K562 (cell line): ENCODE measurements around the gene TPCN1. TPM values are rescaled to one million over a fixed set of nuclear protein-coding genes. Genes with fewer than 3 reads are reported as not detected.

Source experiments
- ATAC-seq: fragments of 200-7000 bp; cut with Tn5 transposase; 3 replicates; pipeline ENCODE4 v1.9.1; 2020; ENCODE audit warnings: moderate library complexity
- BruUV-seq: library from RNA; stranded (reverse); fragments of 400-500 nt; replicated peaks from 2 replicates; lab custom pipeline; 2021; lab: Mats Ljungman, UMichigan
- CTCF ChIA-PET: fragments of 300-600 bp; formaldehyde crosslinking; extraction: SDS; loops from one replicate; lab custom pipeline; 2021; ENCODE audit warnings: low intra/inter-chr PET ratio; lab: Yijun Ruan, JAX
- POLR2A ChIA-PET: fragments of 300-600, 350-650 bp; sonication (Branson Sonifier 250); formaldehyde crosslinking; extraction: SDS; loops from one replicate; lab custom pipeline; 2021; ENCODE audit warnings: antibody characterized with exemption, inconsistent platforms; lab: Yijun Ruan, JAX
- DNase-seq, 4 experiments: peaks; one replicate each; pipeline versions ENCODE4 v3.0.0 to v3.0.0-alpha.2; 2011 to 2018; ENCODE audit warnings: low spot score in 3 of 4, mixed read lengths in 3 of 4; ENCODE audit errors: extremely low read depth in 1 of 4
- FAIRE-seq: peaks from 2 replicates; lab custom pipeline; 2011; peaks lifted over from hg19 to GRCh38; lab: Jason Lieb, UNC
- H2AFZ ChIP-seq: 2 replicates; pipeline ENCODE4 v1.6.0; 2011; ENCODE audit warnings: low read depth, low read length, control low read depth, inconsistent platforms
- H3K27ac ChIP-seq: fragments of 200-600 bp; 3 replicates; pipeline ENCODE4 v1.8.0; 2011; ENCODE audit warnings: low read depth, mild to moderate bottlenecking, control low read depth, inconsistent platforms, low read length, moderate library complexity, mixed read lengths; ENCODE audit errors: extremely low read depth
- H3K27me3 ChIP-seq, 2 experiments: fragments of 300-600 bp in 1 of 2; 2 replicates in 1 of 2; 3 replicates in 1 of 2; pipeline versions ENCODE4 v1.6.0 to v1.8.0; 2011; ENCODE audit warnings: inconsistent platforms in 2 of 2, low read length in 2 of 2, mild to moderate bottlenecking in 1 of 2, mixed read lengths in 1 of 2, moderate library complexity in 1 of 2; ENCODE audit not compliant: control insufficient read depth in 2 of 2, insufficient read depth in 2 of 2
- H3K36me3 ChIP-seq: fragments of 300-600 bp; 3 replicates; pipeline ENCODE4 v1.8.0; 2011; ENCODE audit warnings: mild to moderate bottlenecking, low read length, inconsistent platforms; ENCODE audit not compliant: control insufficient read depth, insufficient read depth
- H3K4me1 ChIP-seq, 2 experiments: fragments of 200-600 bp in 1 of 2; replicated peaks in 1 of 2; 2 replicates in 1 of 2; 3 replicates in 1 of 2; pipeline versions ENCODE4 v1.5.1 to v1.8.0; 2011; ENCODE audit warnings: inconsistent platforms in 2 of 2, low read length in 2 of 2, mild to moderate bottlenecking in 1 of 2, mixed read lengths in 1 of 2, moderate library complexity in 1 of 2; ENCODE audit not compliant: control insufficient read depth in 2 of 2, insufficient read depth in 2 of 2
- H3K4me2 ChIP-seq: 2 replicates; pipeline ENCODE4 v1.6.1; 2011; ENCODE audit warnings: low read length, control low read depth, inconsistent platforms, mixed read lengths; ENCODE audit not compliant: insufficient read depth
- H3K4me3 ChIP-seq: fragments of 200-600 bp; sonication (generic), shearing (Covaris generic); 2 replicates; pipeline ENCODE4 v1.5.1; 2016; ENCODE audit warnings: control low read depth, inconsistent platforms
- H3K79me2 ChIP-seq: fragments of 200-600 bp; 3 replicates; pipeline ENCODE4 v1.8.0; 2011; ENCODE audit warnings: low read length, inconsistent platforms; ENCODE audit not compliant: control insufficient read depth, insufficient read depth
- H3K9ac ChIP-seq, 2 experiments: 2 replicates each; pipeline versions ENCODE4 v1.6.0 to v1.6.1; 2011; ENCODE audit warnings: low read depth in 2 of 2, low read length in 2 of 2, control low read depth in 1 of 2, inconsistent platforms in 1 of 2, mild to moderate bottlenecking in 1 of 2, mixed read lengths in 1 of 2; ENCODE audit not compliant: insufficient read depth in 1 of 2
- H3K9me1 ChIP-seq: one replicate; pipeline ENCODE4 v1.6.0; 2011; ENCODE audit warnings: inconsistent platforms, mild to moderate bottlenecking, low read length, moderate library complexity; ENCODE audit not compliant: control insufficient read depth, insufficient read depth
- H3K9me3 ChIP-seq: replicated peaks from 2 replicates; pipeline ENCODE4 v1.5.1; 2011; ENCODE audit warnings: low read depth, low read length, inconsistent platforms; ENCODE audit not compliant: control insufficient read depth, insufficient read depth
- H4K20me1 ChIP-seq: replicated peaks from 2 replicates; pipeline ENCODE4 v1.6.1; 2011; ENCODE audit warnings: low read length, inconsistent platforms, mixed read lengths; ENCODE audit not compliant: control insufficient read depth, insufficient read depth
- CLOCK ChIP-seq: fragments of 250-450 bp; sonication (Bioruptor Pico); IDR thresholded peaks from 2 replicates; pipeline ENCODE4 v1.4.0; 2020; ENCODE audit warnings: mild to moderate bottlenecking, moderate library complexity, borderline replicate concordance
- FOXP4 ChIP-seq: sonication (generic); formaldehyde crosslinking; IDR thresholded peaks from 2 replicates; pipeline ENCODE4 v1.8.0; 2022; ENCODE audit warnings: mild to moderate bottlenecking, missing genetic modification reagents, borderline replicate concordance
- ILK ChIP-seq: fragments of 450-650 bp; IDR thresholded peaks from 2 replicates; pipeline ENCODE4 v1.6.1; 2016; ENCODE audit warnings: missing genetic modification characterization, low read depth, mild to moderate bottlenecking, missing compliant biosample characterization, moderate library complexity, borderline replicate concordance
- IRF2 ChIP-seq: sonication (generic); formaldehyde crosslinking; IDR thresholded peaks from 2 replicates; pipeline ENCODE4 v1.8.1; 2022; ENCODE audit warnings: mild to moderate bottlenecking, missing genetic modification reagents
- KLF6 ChIP-seq: fragments of 250-450 bp; sonication (Bioruptor Pico); IDR thresholded peaks from 2 replicates; pipeline ENCODE4 v1.4.0; 2020; ENCODE audit warnings: mild to moderate bottlenecking, moderate library complexity, borderline replicate concordance
- LCOR ChIP-seq: sonication (generic); formaldehyde crosslinking; IDR thresholded peaks from 2 replicates; pipeline ENCODE4 v1.8.0; 2022; ENCODE audit warnings: mild to moderate bottlenecking, missing genetic modification reagents
- MCM3 ChIP-seq: fragments of 450-650 bp; IDR thresholded peaks from 2 replicates; pipeline ENCODE4 v1.6.1; 2016
- MITF ChIP-seq: IDR thresholded peaks from 2 replicates; pipeline ENCODE4 v1.6.1; 2014; ENCODE audit warnings: antibody characterized with exemption
- RUNX1 ChIP-seq: sonication (generic); IDR thresholded peaks from 2 replicates; pipeline ENCODE4 v1.6.1; 2016; ENCODE audit warnings: antibody characterized with exemption, low read depth
- STAT6 ChIP-seq: sonication (generic); formaldehyde crosslinking; IDR thresholded peaks from 2 replicates; pipeline ENCODE4 v1.8.1; 2023; ENCODE audit warnings: mild to moderate bottlenecking, missing genetic modification reagents
- ZNF395 ChIP-seq: fragments of 200-800 bp; sonication (Bioruptor generic); IDR thresholded peaks from 2 replicates; pipeline ENCODE4 v1.6.1; 2017; ENCODE audit warnings: missing genetic modification characterization, missing compliant biosample characterization
- WGBS: fragments of 100-300 bp; shearing (Covaris generic); methylation state at CpG from one replicate; pipeline ENCODE4 v1.1.6; 2016; ENCODE audit warnings: low coverage, mixed read lengths; ENCODE audit not compliant: insufficient coverage; ENCODE audit errors: missing lambda C conversion rate; 5-methylcytosine and 5-hydroxymethylcytosine counted together
- in situ Hi-C: fragments of 300-500 bp; cut with MboI; formaldehyde crosslinking; loops from 4 replicates; pipeline ENCODE4 v1.15.0; 2018; ENCODE audit warnings: inconsistent platforms, mixed read lengths
- intact Hi-C: fragments of 100-400 bp; cut with micrococcal nuclease; formaldehyde crosslinking; loops from 2 replicates; pipeline ENCODE4 v1.14.2; 2022
- polyA plus RNA-seq, 8 experiments: library from polyadenylated mRNA; depleted of rRNA in 4 of 8; stranded (reverse) in 5 of 8; unstranded in 3 of 8; fragments of >200 nt; fragmentation: Nextera tagmentation in 2 of 8; fragmentation: Illumina TruSeq in 1 of 8; extraction: Ambion mirVana in 2 of 8; extraction: Trizol in 1 of 8; gene quantifications; 2 replicates each; pipeline versions ENCODE4 v1.2.1 to v1.2.3, GENCODE V29; 2011 to 2014; ENCODE audit warnings: inconsistent platforms in 1 of 8, missing spikeins in 1 of 8
- total RNA-seq, 7 experiments: library from RNA; depleted of rRNA in 6 of 7; stranded (reverse); fragments of >200 nt in 6 of 7; fragmentation: Illumina TruSeq in 2 of 7; extraction: Trizol in 2 of 7; gene quantifications; 2 replicates each; pipeline versions ENCODE4 v1.2.1 to v1.2.3, GENCODE V29; 2011 to 2021; ENCODE audit warnings: low replicate concordance in 1 of 7

Gene TPCN1
- total and polyA plus RNA-seq, 9 of the 15 experiments (the other 6 are each of a cell fraction or from before 2014, with no cell fraction given): 0.80 to 23.8 (median 7.4) TPM

- ATAC-seq (no peak), DNase-seq (peak in 1 of 4 experiments; percentile 10), FAIRE-seq (no peak)
- Histone ChIP-seq H3K36me3 (peaks cover 24% of the 10 kb centered on the region; the same call in 1 of the 3 replicates), H3K4me2 (no peak overlapping the region), H3K9me3 (no peaks in the 10 kb centered on the region), H4K20me1 (peaks cover 4% of the 10 kb centered on the region; the same call in 1 of the 2 replicates), H3K27ac (no peak overlapping the region), H3K4me1 (peaks cover 7 to 26% of the 10 kb centered on the region in 2 experiments), H3K9ac (peak overlapping the region in 1 of 2 experiments; percentile 47; a peak in 1 of 4 replicates), H3K27me3 (no peaks in the 10 kb centered on the region), H2AFZ (no peak overlapping the region), H3K4me3 (no peak overlapping the region), H3K79me2 (no peaks in the 10 kb centered on the region), H3K9me1 (no peaks in the 10 kb centered on the region)
- intact Hi-C loops (loop anchor here (5.0 kb wide), 2 partner anchors 42 to 92 kb away; no protein-coding TSS in a partner anchor), in situ Hi-C loops (loop anchor here (5.0 to 25.0 kb wide), 3 partner anchors 87 to 449 kb away; partner anchors contain the start of genes SDS and SDSL)
- no TSS peak for BruUV-seq
- POLR2A ChIA-PET: interaction anchor here (0.8 to 1.7 kb wide), 3 partner anchors 17 to 36 kb away, joined by 3 to 5 read pairs (median 4); partner anchors contain the start of gene TPCN1
- 79% methylated on average over 10 of the region's 13 CpGs for WGBS
- CTCF ChIA-PET: no interaction called here
- TF ChIP-seq FOXP4 (CRISPR knock-in tag) (no peak), RUNX1 (no peak), MCM3 (no peak), STAT6 (CRISPR knock-in tag) (no peak), IRF2 (CRISPR knock-in tag) (no peak), MITF (no peak), ZNF395 (CRISPR knock-in tag) (no peak), ILK (tag) (no peak), LCOR (CRISPR knock-in tag) (no peak), KLF6 (no peak), CLOCK (CRISPR knock-in tag) (no peak)
These were observed 25.7 kb upstream of the TPCN1 start for GRCh38 chr12:113195598-113195997.
